ENCODE measurements around the gene GMEB2. TPM values are rescaled to one million over a fixed set of nuclear protein-coding genes. Genes with fewer than 3 reads are reported as not detected.
"Not testable (repeated sequence)": the region's sequence is repeated elsewhere in the genome, so short reads cannot be mapped to it uniquely, and the experiment has no call there.

The GMEB2 gene
- total RNA-seq, 1 experiment from 2014 or later = 14.3 TPM

- Histone ChIP-seq H2BK5ac (ENCODE audit: insufficient read length, low read length) (no peak overlapping the region), H2BK120ac (ENCODE audit: low read depth, low read length, poor library complexity, severe bottlenecking) (no peak overlapping the region), H3K79me2 (ENCODE audit: insufficient read depth, low read length) (no peaks in the 10 kb centered on the region), H3K4me2 (ENCODE audit: insufficient read depth, insufficient read length, low read length) (no peak overlapping the region), H4K8ac (replicated peaks; ENCODE audit: insufficient read length, low read depth, low read length) (no peak overlapping the region), H2BK12ac (ENCODE audit: insufficient read length, low read depth, low read length) (no peak overlapping the region), H2BK15ac (ENCODE audit: low read depth, low read length) (no peak overlapping the region), H3K23ac (ENCODE audit: insufficient read length, low read depth, low read length) (no peak overlapping the region), H2AFZ (ENCODE audit: low read length) (no peak overlapping the region), H3K4me1 (ENCODE audit: insufficient read depth, low read length) (no peaks in the 10 kb centered on the region), H3K18ac (ENCODE audit: insufficient read length, low read depth, low read length) (no peak overlapping the region), H3T11ph (ENCODE audit: low read length) (no peak overlapping the region), H3K4ac (ENCODE audit: low read depth, low read length) (no peak overlapping the region), H3K9me3 (ENCODE audit: control insufficient read depth, low read depth, low read length) (no peaks in the 10 kb centered on the region), H3K14ac (ENCODE audit: insufficient read depth, low read length) (no peak overlapping the region), H3K23me2 (ENCODE audit: insufficient read length, low read depth, low read length, poor library complexity, severe bottlenecking) (no peaks in the 10 kb centered on the region), H3K9ac (ENCODE audit: extremely low read depth, insufficient read length, low read length) (no peak overlapping the region), H2BK20ac (ENCODE audit: low read depth, low read length, poor library complexity, severe bottlenecking) (no peak overlapping the region), H4K5ac (ENCODE audit: insufficient read length, low read depth, low read length) (no peak overlapping the region), H4K20me1 (ENCODE audit: control insufficient read depth, insufficient read depth, insufficient read length) (no peaks in the 10 kb centered on the region), H3K27ac (ENCODE audit: insufficient read length, low read depth, low read length) (no peak overlapping the region), H3K79me1 (ENCODE audit: insufficient read depth, low read depth, low read length, poor library complexity, severe bottlenecking) (no peaks in the 10 kb centered on the region), H3K27me3 (ENCODE audit: insufficient read depth, low read length) (no peaks in the 10 kb centered on the region), H4K91ac (ENCODE audit: insufficient read length, low read depth, low read length) (no peak overlapping the region), H2AK5ac (ENCODE audit: insufficient read length, low read length) (no peak overlapping the region), H3K56ac (ENCODE audit: insufficient read length, low read depth, low read length) (no peak overlapping the region)
- Mint-ChIP-seq H3K4me3 (no peak overlapping the region), H3K27ac (no peak overlapping the region; a peak in 1 of 7 replicates), H3K9me3 (no peaks in the 10 kb centered on the region), H3K36me3 (ENCODE audit: insufficient read depth in 1 of 3, low read depth in 3 of 3) (peaks cover 19 to 50% (median 41%) of the 10 kb centered on the region in 3 experiments; a peak in 6 of 7 replicates), H3K27me3 (ENCODE audit: low read depth) (no peaks in the 10 kb centered on the region), H3K4me1 (no peaks in the 10 kb centered on the region)
- WGBS (ENCODE audit: extremely low coverage, insufficient read length, low lambda C conversion rate) = no CpG with 5 or more reads among the region's 10 CpGs
- no peak for DNase-seq
- TF ChIP-seq CTCF (conservative IDR thresholded peaks at IDR 0.05) = no peak
Observed at GRCh38 chr20:63672666-63673065, 45.8 kb upstream of the GMEB2 start.

- H3K27me3 Mint-ChIP-seq (ENCODE audit: low read depth); H2AFZ ChIP-seq (ENCODE audit: low read length); DNase-seq; H4K8ac ChIP-seq (replicated peaks; ENCODE audit: insufficient read length, low read depth, low read length); H3K9me3 Mint-ChIP-seq; H3K9me3 ChIP-seq (ENCODE audit: control insufficient read depth, low read depth, low read length); H3K56ac ChIP-seq (ENCODE audit: insufficient read length, low read depth, low read length); H3K4me3 Mint-ChIP-seq; H2BK5ac ChIP-seq (ENCODE audit: insufficient read length, low read length); H4K91ac ChIP-seq (ENCODE audit: insufficient read length, low read depth, low read length); H3K4me1 Mint-ChIP-seq; H3K27ac ChIP-seq (ENCODE audit: insufficient read length, low read depth, low read length); H3K9ac ChIP-seq (ENCODE audit: extremely low read depth, insufficient read length, low read length); H3K4ac ChIP-seq (ENCODE audit: low read depth, low read length); H3K18ac ChIP-seq (ENCODE audit: insufficient read length, low read depth, low read length); H3K23me2 ChIP-seq (ENCODE audit: insufficient read length, low read depth, low read length, poor library complexity, severe bottlenecking); H3K27ac Mint-ChIP-seq; H3K23ac ChIP-seq (ENCODE audit: insufficient read length, low read depth, low read length); H4K20me1 ChIP-seq (ENCODE audit: control insufficient read depth, insufficient read depth, insufficient read length); H3K4me2 ChIP-seq (ENCODE audit: insufficient read depth, insufficient read length, low read length); H3K79me2 ChIP-seq (ENCODE audit: insufficient read depth, low read length); H3K4me1 ChIP-seq (ENCODE audit: insufficient read depth, low read length); H2BK12ac ChIP-seq (ENCODE audit: insufficient read length, low read depth, low read length); H2BK20ac ChIP-seq (ENCODE audit: low read depth, low read length, poor library complexity, severe bottlenecking); H3K27me3 ChIP-seq (ENCODE audit: insufficient read depth, low read length); H4K5ac ChIP-seq (ENCODE audit: insufficient read length, low read depth, low read length); H2BK120ac ChIP-seq (ENCODE audit: low read depth, low read length, poor library complexity, severe bottlenecking); H3T11ph ChIP-seq (ENCODE audit: low read length); H3K14ac ChIP-seq (ENCODE audit: insufficient read depth, low read length); H2AK5ac ChIP-seq (ENCODE audit: insufficient read length, low read length); H2BK15ac ChIP-seq (ENCODE audit: low read depth, low read length); H3K79me1 ChIP-seq (ENCODE audit: insufficient read depth, low read depth, low read length, poor library complexity, severe bottlenecking): not testable (repeated sequence)
- no CpG with 5 or more reads among the region's 12 CpGs for WGBS (ENCODE audit: extremely low coverage, insufficient read length, low lambda C conversion rate)
- H3K36me3 Mint-ChIP-seq (ENCODE audit: insufficient read depth in 1 of 3, low read depth in 3 of 3) = peaks cover 17 to 55% (median 43%) of the 10 kb centered on the region in 3 experiments; a peak in 6 of 7 replicates
Observed at GRCh38 chr20:63671695-63672094, 44.8 kb upstream of the GMEB2 start.
